ENCODE data around the gene PCDH9.

PCDH9 gene

DNA sequence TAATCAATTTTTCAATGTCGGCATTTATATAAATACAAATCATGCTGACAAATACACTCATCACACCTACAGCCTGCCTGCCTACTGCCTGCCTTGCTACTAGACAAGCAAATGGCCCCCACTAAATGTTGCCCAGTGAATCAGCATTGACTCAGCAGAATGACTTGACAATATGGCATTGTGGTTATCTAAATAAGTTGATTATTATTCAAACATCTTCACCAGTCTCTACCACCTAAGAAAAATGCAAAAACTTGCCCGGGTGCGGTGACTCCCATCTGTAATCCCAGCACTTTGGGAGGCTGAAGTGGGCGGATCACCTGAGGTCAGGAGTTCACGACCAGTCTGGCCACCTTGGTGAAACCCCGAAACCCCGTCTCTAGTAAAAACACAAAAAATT is 296.1 kb downstream of the PCDH9 start:
- TF ChIP-seq, protein P1, sequence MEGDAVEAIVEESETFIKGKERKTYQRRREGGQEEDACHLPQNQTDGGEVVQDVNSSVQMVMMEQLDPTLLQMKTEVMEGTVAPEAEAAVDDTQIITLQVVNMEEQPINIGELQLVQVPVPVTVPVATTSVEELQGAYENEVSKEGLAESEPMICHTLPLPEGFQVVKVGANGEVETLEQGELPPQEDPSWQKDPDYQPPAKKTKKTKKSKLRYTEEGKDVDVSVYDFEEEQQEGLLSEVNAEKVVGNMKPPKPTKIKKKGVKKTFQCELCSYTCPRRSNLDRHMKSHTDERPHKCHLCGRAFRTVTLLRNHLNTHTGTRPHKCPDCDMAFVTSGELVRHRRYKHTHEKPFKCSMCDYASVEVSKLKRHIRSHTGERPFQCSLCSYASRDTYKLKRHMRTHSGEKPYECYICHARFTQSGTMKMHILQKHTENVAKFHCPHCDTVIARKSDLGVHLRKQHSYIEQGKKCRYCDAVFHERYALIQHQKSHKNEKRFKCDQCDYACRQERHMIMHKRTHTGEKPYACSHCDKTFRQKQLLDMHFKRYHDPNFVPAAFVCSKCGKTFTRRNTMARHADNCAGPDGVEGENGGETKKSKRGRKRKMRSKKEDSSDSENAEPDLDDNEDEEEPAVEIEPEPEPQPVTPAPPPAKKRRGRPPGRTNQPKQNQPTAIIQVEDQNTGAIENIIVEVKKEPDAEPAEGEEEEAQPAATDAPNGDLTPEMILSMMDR (IDR thresholded peaks at IDR 0.05; ENCODE audit: low read depth, low read length): no peak
- DNase-seq (ENCODE audit: low read depth, low spot score): peak; percentile 84
- in situ Hi-C loops (cut with HindIII; ENCODE audit: low sequenced_read_pairs): no loop called here
- no peak overlapping the region for H3K4me3 ChIP-seq (ENCODE audit: low read depth, low read length)

DNA sequence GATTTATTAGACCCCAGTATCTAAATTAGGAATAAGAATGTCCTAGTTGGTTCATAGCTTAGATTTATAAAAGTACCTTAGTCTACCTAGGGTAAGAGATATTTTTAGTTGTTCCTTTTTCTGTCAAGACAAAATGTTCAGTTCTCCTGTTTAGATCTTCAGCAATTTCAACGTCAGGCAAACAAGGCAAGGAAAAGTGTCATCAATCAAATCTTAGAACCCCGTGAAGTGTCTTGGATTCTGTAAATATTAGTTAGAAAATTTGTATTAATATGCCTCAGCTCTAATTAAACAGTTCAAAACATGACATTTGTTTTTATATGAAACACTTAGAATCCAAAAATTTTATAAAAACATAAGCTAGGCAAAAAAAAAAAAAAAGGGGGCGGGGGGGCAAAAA is 296.6 kb downstream of the PCDH9 start:
- TF ChIP-seq, protein P1 (IDR thresholded peaks at IDR 0.05; ENCODE audit: low read depth, low read length): no peak
- in situ Hi-C loops (cut with HindIII; ENCODE audit: low sequenced_read_pairs): no loop called here
- no peak for DNase-seq (ENCODE audit: low read depth, low spot score)
- H3K4me3 ChIP-seq (ENCODE audit: low read depth, low read length): no peak overlapping the region

DNA sequence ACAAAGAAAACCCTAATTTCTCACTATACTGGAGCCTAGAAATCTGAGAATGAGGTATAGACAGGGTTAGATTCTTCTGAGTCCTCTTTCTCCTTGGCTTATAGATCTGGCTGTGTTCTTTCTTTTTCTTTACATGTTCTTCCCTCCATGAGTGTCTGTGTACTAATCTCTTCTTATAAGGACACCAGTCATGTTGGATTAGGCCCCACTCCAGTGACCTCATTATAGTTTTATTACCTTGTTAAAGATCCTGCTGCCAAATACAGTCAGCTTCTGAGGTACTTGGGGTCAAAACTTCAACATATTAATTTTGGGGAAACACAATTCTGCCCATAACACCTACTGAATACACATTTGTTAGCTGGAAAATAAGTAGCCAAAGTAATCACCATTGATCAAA is 302.6 kb downstream of the PCDH9 start:
- DNase-seq (ENCODE audit: low read depth, low spot score): no peak
- TF ChIP-seq, protein P1 (IDR thresholded peaks at IDR 0.05; ENCODE audit: low read depth, low read length): no peak
- in situ Hi-C loops (cut with HindIII; ENCODE audit: low sequenced_read_pairs): no loop called here

DNA sequence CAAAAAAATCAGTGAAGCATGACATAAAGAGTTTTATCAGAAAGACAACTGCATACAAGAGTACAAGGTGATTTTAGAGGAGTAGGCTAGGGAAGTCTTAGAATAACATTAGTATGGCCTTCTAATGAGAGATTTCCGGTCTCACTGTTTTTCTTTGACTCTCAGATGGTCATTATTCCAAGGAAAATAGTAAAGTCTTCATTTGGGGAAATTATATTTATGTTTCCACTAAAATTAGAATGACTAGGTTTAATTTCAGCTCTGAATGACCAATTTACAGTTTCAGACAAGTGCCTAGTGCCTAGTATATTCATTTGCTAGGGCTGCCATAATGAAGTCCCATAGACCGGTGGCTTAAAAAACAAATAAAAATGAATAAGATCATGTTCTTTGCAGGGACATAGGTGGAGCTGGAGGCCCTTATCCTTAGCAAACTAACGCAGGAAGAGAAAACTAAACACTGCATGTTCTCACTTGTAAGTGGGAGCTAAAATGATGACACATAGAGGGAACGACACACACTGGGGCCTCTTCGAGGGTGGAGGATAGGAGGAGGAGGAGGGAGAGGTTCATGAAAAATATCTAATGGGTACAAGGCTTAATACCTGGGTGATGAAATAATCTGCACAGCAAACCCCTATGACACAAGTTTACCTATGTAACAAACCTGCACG is 303.1 kb downstream of the PCDH9 start:
- TF ChIP-seq, protein P1 (IDR thresholded peaks at IDR 0.05; ENCODE audit: low read depth, low read length): no peak
- in situ Hi-C loops (cut with HindIII; ENCODE audit: low sequenced_read_pairs): no loop called here
- no peak overlapping the region for H3K4me3 ChIP-seq (ENCODE audit: low read depth, low read length)
- DNase-seq (ENCODE audit: low read depth, low spot score): peak; percentile 28

More for the DNA sequence above, 302.6 kb downstream of the PCDH9 start:
- no peak overlapping the region for H3K4me3 ChIP-seq (ENCODE audit: low read depth, low read length)

DNA sequence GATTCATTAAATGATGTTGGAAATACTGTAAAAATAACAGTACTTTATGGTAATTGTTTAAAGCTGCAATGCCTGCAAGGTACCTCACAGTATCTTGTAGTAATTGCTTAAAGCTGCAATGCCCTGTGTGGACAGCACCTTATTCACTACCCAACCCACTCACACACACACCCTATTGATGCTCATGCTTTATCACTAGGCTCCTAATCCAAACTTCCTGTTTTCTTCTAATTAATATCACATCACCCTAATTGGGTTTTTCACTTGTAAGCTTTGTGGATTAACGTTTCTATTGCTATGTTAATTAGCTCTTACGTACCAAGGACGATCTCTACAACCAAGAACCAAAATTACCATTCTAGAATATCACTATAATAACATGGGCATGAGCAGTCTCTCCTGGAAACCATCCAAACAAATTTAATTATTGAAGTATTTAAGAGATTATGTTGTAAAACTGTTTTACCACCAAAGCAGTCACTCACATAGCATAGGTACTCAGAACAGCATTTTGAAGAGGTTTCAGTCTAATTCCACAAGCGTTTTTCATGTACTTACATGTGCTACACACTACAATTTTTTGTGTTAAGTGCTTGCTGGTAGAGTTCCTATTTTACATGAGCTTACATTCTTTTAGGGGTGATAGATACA is 303.8 kb downstream of the PCDH9 start:
- in situ Hi-C loops (cut with HindIII; ENCODE audit: low sequenced_read_pairs): no loop called here
- no peak for DNase-seq (ENCODE audit: low read depth, low spot score)
- TF ChIP-seq, protein P1 (IDR thresholded peaks at IDR 0.05; ENCODE audit: low read depth, low read length): no peak
- H3K4me3 ChIP-seq (ENCODE audit: low read depth, low read length): no peak overlapping the region

DNA sequence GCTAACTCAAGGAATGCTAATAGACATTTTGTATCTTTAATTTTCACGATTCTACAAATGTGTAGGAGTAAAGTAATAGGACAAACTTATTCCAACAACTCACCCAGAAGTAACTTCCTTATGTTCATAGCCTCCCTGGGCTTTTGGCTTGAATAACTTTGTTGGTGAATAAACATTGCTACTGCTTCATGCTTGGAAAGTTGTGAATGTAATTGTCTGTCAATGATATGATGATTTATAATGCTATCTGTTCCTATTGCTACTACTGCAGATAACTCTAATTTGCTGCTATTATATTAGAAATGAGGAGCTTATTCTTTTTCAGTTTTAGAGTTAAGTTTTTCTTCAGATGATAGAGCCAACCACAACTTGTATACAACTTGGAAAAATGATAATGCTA is 307.7 kb downstream of the PCDH9 start:
- no peak for DNase-seq (ENCODE audit: low read depth, low spot score)
- in situ Hi-C loops (cut with HindIII; ENCODE audit: low sequenced_read_pairs): no loop called here
- no peak overlapping the region for H3K4me3 ChIP-seq (ENCODE audit: low read depth, low read length)
- TF ChIP-seq, protein P1 (IDR thresholded peaks at IDR 0.05; ENCODE audit: low read depth, low read length): no peak

Measured in astrocyte of the spinal cord (primary cell).